H1 (cell line): ENCODE results near the gene CD84. TPM values are rescaled to one million over a fixed set of nuclear protein-coding genes. Genes with fewer than 3 reads are reported as not detected.

Source experiments
- CTCF ChIA-PET: fragments of 300-600 bp; sonication (Branson Sonifier 250); formaldehyde crosslinking; loops from one replicate; lab custom pipeline; 2021; ENCODE audit not compliant: partially characterized antibody; lab: Charles Lee
- POLR2A ChIA-PET: fragments of 300-600 bp; sonication (Branson Sonifier 250); formaldehyde crosslinking; loops from one replicate; lab custom pipeline; 2021; ENCODE audit warnings: inconsistent platforms; ENCODE audit not compliant: partially characterized antibody; lab: Charles Lee
- DNase-seq, 2 experiments: peaks; one replicate each; pipeline versions ENCODE4 v3.0.0 to v3.0.0-alpha.2; 2010 to 2022; ENCODE audit warnings: low spot score in 2 of 2, low read depth in 1 of 2, mixed read lengths in 1 of 2
- FAIRE-seq: peaks from 2 replicates; lab custom pipeline; 2011; peaks lifted over from hg19 to GRCh38; lab: Jason Lieb, UNC
- H2AFZ ChIP-seq: 2 replicates; pipeline ENCODE4 v1.8.1; 2012; ENCODE audit warnings: low read length, inconsistent platforms
- H2AK5ac ChIP-seq: 2 replicates; pipeline ENCODE4 v1.6.1; 2013; ENCODE audit warnings: low read depth, low read length
- H2BK120ac ChIP-seq: replicated peaks from 2 replicates; pipeline ENCODE3; 2013; ENCODE audit warnings: low read depth, low read length, inconsistent platforms
- H2BK12ac ChIP-seq: 2 replicates; pipeline ENCODE4 v1.6.1; 2013; ENCODE audit warnings: low read depth, low read length
- H2BK15ac ChIP-seq: 2 replicates; pipeline ENCODE4 v1.6.1; 2013; ENCODE audit warnings: low read length
- H2BK20ac ChIP-seq: 2 replicates; pipeline ENCODE4 v1.6.1; 2013; ENCODE audit warnings: low read length
- H2BK5ac ChIP-seq: 2 replicates; pipeline ENCODE4 v1.6.1; 2013; ENCODE audit warnings: low read depth, low read length
- H3K14ac ChIP-seq: 2 replicates; pipeline ENCODE4 v1.6.1; 2013; ENCODE audit warnings: inconsistent platforms; ENCODE audit not compliant: insufficient read length
- H3K18ac ChIP-seq: 2 replicates; pipeline ENCODE4 v1.6.1; 2013; ENCODE audit warnings: low read length; ENCODE audit errors: extremely low read depth
- H3K23ac ChIP-seq: 2 replicates; pipeline ENCODE4 v1.6.1; 2013; ENCODE audit warnings: inconsistent platforms; ENCODE audit not compliant: insufficient read length
- H3K23me2 ChIP-seq: 2 replicates; pipeline ENCODE4 v1.6.1; 2013; ENCODE audit warnings: low read depth, low read length
- H3K27ac ChIP-seq: 2 replicates; pipeline ENCODE4 v1.6.1; 2011; ENCODE audit warnings: low read depth, low read length, inconsistent platforms
- H3K27me3 ChIP-seq, 4 experiments: replicated peaks in 1 of 4; 1 replicate in 1 of 4; 2 replicates in 3 of 4; pipeline versions ENCODE4 v1.6.1 to v1.8.1; 2011 to 2013; ENCODE audit warnings: low read length in 3 of 4, mild to moderate bottlenecking in 3 of 4, inconsistent platforms in 2 of 4, mixed read lengths in 2 of 4, moderate library complexity in 1 of 4; ENCODE audit not compliant: control insufficient read depth in 3 of 4, insufficient read depth in 3 of 4; ENCODE audit errors: extremely low read depth in 1 of 4
- H3K36me3 ChIP-seq, 4 experiments: 2 replicates each; pipeline versions ENCODE4 v1.6.1 to v1.8.1; 2011 to 2013; ENCODE audit warnings: mild to moderate bottlenecking in 4 of 4, low read length in 3 of 4, moderate library complexity in 2 of 4, control low read depth in 1 of 4, inconsistent platforms in 1 of 4; ENCODE audit not compliant: insufficient read depth in 4 of 4, control insufficient read depth in 2 of 4
- H3K4ac ChIP-seq: replicated peaks from 2 replicates; pipeline ENCODE3; 2013; ENCODE audit warnings: low read length, low read depth, mixed read lengths, inconsistent platforms; ENCODE audit not compliant: insufficient read length
- H3K4me1 ChIP-seq, 4 experiments: replicated peaks in 1 of 4; 1 replicate in 1 of 4; 2 replicates in 3 of 4; pipeline versions ENCODE4 v1.6.1 to v1.8.1; 2011 to 2013; ENCODE audit warnings: low read length in 3 of 4, inconsistent platforms in 2 of 4, mixed read lengths in 1 of 4; ENCODE audit not compliant: insufficient read depth in 4 of 4, control insufficient read depth in 3 of 4
- H3K4me2 ChIP-seq, 2 experiments: 2 replicates each; pipeline versions ENCODE4 v1.6.1 to v1.8.1; 2011 to 2013; ENCODE audit warnings: low read depth in 2 of 2, low read length in 2 of 2, control low read depth in 1 of 2, inconsistent platforms in 1 of 2, mild to moderate bottlenecking in 1 of 2; ENCODE audit not compliant: insufficient read depth in 1 of 2
- H3K4me3 ChIP-seq, 4 experiments: fragments of 200-600, 300-600 bp in 1 of 4; sonication (generic), shearing (Covaris generic), sonication (Bioruptor Twin) in 1 of 4; 2 replicates each; pipeline versions ENCODE4 v1.5.1 to v1.8.1; 2011 to 2016; ENCODE audit warnings: low read length in 4 of 4, low read depth in 3 of 4, control low read depth in 2 of 4, inconsistent platforms in 2 of 4, mild to moderate bottlenecking in 2 of 4, mixed read lengths in 1 of 4, moderate library complexity in 1 of 4; ENCODE audit not compliant: insufficient read depth in 2 of 4; ENCODE audit errors: extremely low read depth in 1 of 4
- H3K56ac ChIP-seq: replicated peaks from 2 replicates; pipeline ENCODE3; 2013; ENCODE audit warnings: low read depth, mild to moderate bottlenecking, mixed read lengths, low read length, inconsistent platforms; ENCODE audit not compliant: insufficient read length
- H3K79me1 ChIP-seq: 2 replicates; pipeline ENCODE4 v1.6.1; 2013; ENCODE audit warnings: low read depth, low read length, control low read depth
- H3K79me2 ChIP-seq, 2 experiments: 2 replicates each; pipeline versions ENCODE4 v1.6.1 to v1.8.1; 2012 to 2013; ENCODE audit warnings: low read length in 2 of 2, mild to moderate bottlenecking in 2 of 2, inconsistent platforms in 1 of 2; ENCODE audit not compliant: insufficient read depth in 2 of 2, control insufficient read depth in 1 of 2
- H3K9ac ChIP-seq, 4 experiments: replicated peaks in 1 of 4; 1 replicate in 1 of 4; 2 replicates in 3 of 4; pipeline versions ENCODE4 v1.6.1 to v1.8.1; 2011 to 2013; ENCODE audit warnings: low read depth in 3 of 4, low read length in 3 of 4, control low read depth in 2 of 4, mild to moderate bottlenecking in 2 of 4, moderate library complexity in 2 of 4, inconsistent platforms in 1 of 4; ENCODE audit errors: extremely low read depth in 1 of 4
- H3K9me3 ChIP-seq, 2 experiments: 2 replicates each; pipeline versions ENCODE4 v1.6.1 to v1.8.1; 2012 to 2013; ENCODE audit warnings: mild to moderate bottlenecking in 2 of 2, moderate library complexity in 2 of 2, control low read depth in 1 of 2, inconsistent platforms in 1 of 2, low read depth in 1 of 2, low read length in 1 of 2, mixed read lengths in 1 of 2; ENCODE audit not compliant: insufficient read depth in 2 of 2
- H4K20me1 ChIP-seq, 2 experiments: replicated peaks in 1 of 2; 2 replicates each; pipeline versions ENCODE3 to v1.8.1; 2011 to 2013; ENCODE audit warnings: inconsistent platforms in 2 of 2, low read length in 2 of 2, mild to moderate bottlenecking in 1 of 2; ENCODE audit not compliant: insufficient read depth in 2 of 2, control insufficient read depth in 1 of 2
- H4K5ac ChIP-seq: 2 replicates; pipeline ENCODE4 v1.6.1; 2013; ENCODE audit warnings: low read length, low read depth, mixed read lengths, inconsistent platforms; ENCODE audit not compliant: insufficient read length
- H4K8ac ChIP-seq: 2 replicates; pipeline ENCODE4 v1.8.0; 2013; ENCODE audit warnings: mild to moderate bottlenecking, moderate library complexity, low read length, inconsistent platforms; ENCODE audit not compliant: insufficient read depth; ENCODE audit errors: extremely low read depth
- H4K91ac ChIP-seq: replicated peaks from 2 replicates; pipeline ENCODE3; 2013; ENCODE audit warnings: low read length, mixed read lengths, inconsistent platforms; ENCODE audit not compliant: insufficient read length
- ATF3 ChIP-seq: IDR thresholded peaks from 2 replicates; pipeline ENCODE4 v1.6.1; 2011; ENCODE audit warnings: low read depth, mild to moderate bottlenecking, low read length; ENCODE audit not compliant: insufficient read depth
- CBX8 ChIP-seq: fragments of 300-800, 300-1000 bp; sonication (generic); IDR thresholded peaks from 2 replicates; pipeline ENCODE4 v1.7.1; 2016; ENCODE audit warnings: low read depth, low read length, borderline replicate concordance
- CHD2 ChIP-seq: IDR thresholded peaks from 2 replicates; pipeline ENCODE4 v1.6.1; 2012; ENCODE audit warnings: low read length, improper control_type of control experiment
- POLR2A ChIP-seq, 2 experiments: IDR thresholded peaks; 1 replicate in 1 of 2; 2 replicates in 1 of 2; pipeline ENCODE4 v1.6.1; 2011; ENCODE audit warnings: low read depth in 2 of 2, low read length in 2 of 2, mild to moderate bottlenecking in 2 of 2; ENCODE audit errors: control extremely low read depth in 1 of 2
- WGBS, 2 experiments: shearing (Covaris generic) in 1 of 2; methylation state at CpG; one replicate each; pipeline versions ENCODE4 v1.1.6 to v1.1.7; 2013 to 2015; ENCODE audit warnings: low lambda C conversion rate in 2 of 2, mixed read lengths in 2 of 2, inconsistent platforms in 1 of 2, low coverage in 1 of 2, missing lambda C conversion rate in 1 of 2; ENCODE audit not compliant: insufficient replicate concordance in 2 of 2, insufficient coverage in 1 of 2, insufficient read length in 1 of 2; ENCODE audit errors: extremely low coverage in 1 of 2, missing lambda C conversion rate in 1 of 2; 5-methylcytosine and 5-hydroxymethylcytosine counted together
- polyA plus RNA-seq, 7 experiments: library from polyadenylated mRNA; depleted of rRNA in 3 of 7; stranded (reverse) in 5 of 7; unstranded in 2 of 7; fragments of >200 nt in 5 of 7; fragments of 200-250 nt in 2 of 7; gene quantifications; 1 replicate in 5 of 7; 2 replicates in 1 of 7; 4 replicates in 1 of 7; pipeline versions ENCODE4 v1.2.1 to v1.2.3, GENCODE V29; 2011 to 2013; ENCODE audit warnings: missing spikeins in 2 of 7, mixed read lengths in 2 of 7
- total RNA-seq: library from RNA; stranded (reverse); fragmentation: NEBNext Ultra II Directional; extraction: Animal tissue kit (Norgen Biotek cat#: 25700); gene quantifications from 2 replicates; pipeline ENCODE4 v1.2.1, GENCODE V29; 2021

Gene CD84
- total and polyA plus RNA-seq, 2 of the 8 experiments (the other 6 are each of a cell fraction or from before 2014, with no cell fraction given), result not detected

DNA sequence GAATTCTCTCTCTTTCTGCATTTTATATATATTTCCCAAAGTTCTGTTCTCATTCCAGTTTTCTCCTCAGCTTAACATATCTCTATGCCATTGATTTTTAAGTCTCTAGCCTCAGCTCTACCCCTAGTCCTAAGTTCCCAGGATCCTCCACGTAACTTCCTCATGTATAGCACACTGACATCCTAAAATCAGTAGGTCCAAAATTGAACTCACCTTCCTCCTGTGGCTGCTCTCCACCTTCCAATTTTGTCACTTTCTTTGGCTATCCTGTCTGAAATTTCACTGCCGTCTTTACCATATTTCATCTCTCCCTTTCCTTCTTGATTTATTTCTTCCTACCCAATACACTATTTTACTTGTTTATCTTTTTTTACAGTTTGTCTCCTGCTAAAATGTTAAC is 57.7 kb downstream of the CD84 start:
- Histone ChIP-seq H2AK5ac (no peak overlapping the region), H2BK12ac (no peak overlapping the region), H4K20me1 (no peaks in the 10 kb centered on the region), H3K27me3 (no peaks in the 10 kb centered on the region), H3K27ac (no peak overlapping the region), H3K23me2 (no peaks in the 10 kb centered on the region), H3K4me3 (no peak overlapping the region), H3K18ac (no peak overlapping the region), H3K9me3 (0 out of 4 replicates have a peak, but pooled peaks cover 0 to 2% of the 10 kb centered on the region in 2 experiments), H3K4me2 (no peak overlapping the region), H2AFZ (peak overlapping the region; percentile 28; the same call in 1 of the 2 replicates), H4K5ac (no peak overlapping the region), H3K23ac (no peak overlapping the region), H4K91ac (no peak overlapping the region), H3K36me3 (no peaks in the 10 kb centered on the region), H3K79me2 (no peaks in the 10 kb centered on the region), H3K56ac (no peak overlapping the region), H3K14ac (no peak overlapping the region), H3K4me1 (peaks cover 3 to 6% (median 5%) of the 10 kb centered on the region in 4 experiments; a peak in 5 of 7 replicates), H2BK5ac (no peak overlapping the region), H2BK120ac (no peak overlapping the region), H3K9ac (no peak overlapping the region), H4K8ac (no peak overlapping the region), H2BK15ac (no peak overlapping the region), H2BK20ac (no peak overlapping the region), H3K79me1 (no peaks in the 10 kb centered on the region), H3K4ac (no peak overlapping the region)
- FAIRE-seq, result no peak
- TF ChIP-seq CBX8, result no peak
- no peak for TF ChIP-seq POLR2A (IDR thresholded peaks at IDR 0.05; ENCODE audit: control extremely low read depth in 1 of 2, low read depth in 2 of 2, low read length in 2 of 2)
- TF ChIP-seq CHD2, result no peak
- TF ChIP-seq ATF3, result no peak
- DNase-seq, result no peak
- ChIA-PET CTCF (interaction anchor here (2.1 kb wide), 1 partner anchor 12 kb away, joined by 5 read pairs; no protein-coding TSS in a partner anchor), POLR2A (no interaction called here)
- 86 to 100% methylated on average over 1 to 2 of the region's 2 CpGs for WGBS, 2 experiments
